Endothelial cell of umbilical vein (primary cell): ENCODE data around the gene TYRO3. TPM values are rescaled to one million over a fixed set of nuclear protein-coding genes. Genes with fewer than 3 reads are reported as not detected.

Source experiments
- BruUV-seq: library from RNA; stranded (reverse); fragments of 400-500 nt; replicated peaks from 2 replicates; lab custom pipeline; 2021; lab: Mats Ljungman, UMichigan
- CTCF ChIA-PET: fragments of 300-600, 350-600 bp; sonication (Branson Sonifier 250); formaldehyde crosslinking; loops from one replicate; lab custom pipeline; 2021; ENCODE audit warnings: antibody characterized with exemption, inconsistent platforms; lab: Charles Lee
- POLR2A ChIA-PET: fragments of 300-600, 350-600 bp; sonication (Branson Sonifier 250); formaldehyde crosslinking; loops from one replicate; lab custom pipeline; 2021; ENCODE audit warnings: antibody characterized with exemption, inconsistent platforms; lab: Charles Lee
- DNase-seq: peaks from one replicate; pipeline ENCODE4 v3.0.0-alpha.2; 2011; ENCODE audit warnings: low read depth, low spot score
- FAIRE-seq: peaks from 2 replicates; lab custom pipeline; 2011; peaks lifted over from hg19 to GRCh38; lab: Jason Lieb, UNC
- H2AFZ ChIP-seq: 2 replicates; pipeline ENCODE4 v1.6.0; 2012; ENCODE audit warnings: low read depth, low read length, control low read depth, inconsistent platforms
- H3K27ac ChIP-seq: 2 replicates; pipeline ENCODE4 v1.5.1; 2011; ENCODE audit warnings: low read depth, mild to moderate bottlenecking, control low read depth, low read length, moderate library complexity; ENCODE audit not compliant: insufficient read depth
- H3K27me3 ChIP-seq, 2 experiments: 2 replicates each; pipeline versions ENCODE4 v1.6.0 to v1.6.1; 2011; ENCODE audit warnings: low read length in 2 of 2, mixed read lengths in 1 of 2; ENCODE audit not compliant: control insufficient read depth in 2 of 2, insufficient read depth in 2 of 2
- H3K36me3 ChIP-seq, 2 experiments: 2 replicates in 1 of 2; 3 replicates in 1 of 2; pipeline ENCODE4 v1.5.1; 2011; ENCODE audit warnings: low read length in 2 of 2, mild to moderate bottlenecking in 1 of 2, moderate library complexity in 1 of 2; ENCODE audit not compliant: control insufficient read depth in 2 of 2, insufficient read depth in 2 of 2; ENCODE audit errors: extremely low read depth in 1 of 2
- H3K4me1 ChIP-seq: 3 replicates; pipeline ENCODE4 v1.5.1; 2011; ENCODE audit warnings: mild to moderate bottlenecking, low read length; ENCODE audit not compliant: control insufficient read depth, insufficient read depth; ENCODE audit errors: extremely low read depth
- H3K4me2 ChIP-seq: 2 replicates; pipeline ENCODE4 v1.6.1; 2011; ENCODE audit warnings: low read length, control low read depth, mixed read lengths; ENCODE audit not compliant: insufficient read depth
- H3K4me3 ChIP-seq, 3 experiments: fragments of 200-600 bp in 1 of 3; sonication (generic), shearing (Covaris generic) in 1 of 3; replicated peaks in 1 of 3; 2 replicates each; pipeline ENCODE4 v1.5.1; 2011 to 2016; ENCODE audit warnings: control low read depth in 3 of 3, low read length in 3 of 3, mild to moderate bottlenecking in 2 of 3, inconsistent platforms in 1 of 3, low read depth in 1 of 3, moderate library complexity in 1 of 3; ENCODE audit not compliant: insufficient read depth in 1 of 3
- H3K79me2 ChIP-seq: 2 replicates; pipeline ENCODE4 v1.6.0; 2012; ENCODE audit warnings: low read length, inconsistent platforms; ENCODE audit not compliant: control insufficient read depth, insufficient read depth
- H3K9ac ChIP-seq: replicated peaks from 2 replicates; pipeline ENCODE3; 2011; ENCODE audit warnings: low read length, control low read depth; ENCODE audit not compliant: insufficient read depth; ENCODE audit errors: extremely low read depth
- H3K9me1 ChIP-seq: replicated peaks from 3 replicates; pipeline ENCODE4 v1.6.0; 2011; ENCODE audit warnings: mild to moderate bottlenecking, low read length; ENCODE audit not compliant: control insufficient read depth, insufficient read depth; ENCODE audit errors: extremely low read depth
- H3K9me3 ChIP-seq: replicated peaks from 2 replicates; pipeline ENCODE4 v1.5.1; 2012; ENCODE audit warnings: low read length, inconsistent platforms; ENCODE audit not compliant: control insufficient read depth, insufficient read depth
- H4K20me1 ChIP-seq: replicated peaks from 2 replicates; pipeline ENCODE3; 2011; ENCODE audit warnings: mild to moderate bottlenecking, low read length; ENCODE audit not compliant: control insufficient read depth, insufficient read depth; ENCODE audit errors: extremely low read depth
- EZH2 ChIP-seq: IDR thresholded peaks from 2 replicates; pipeline ENCODE4 v1.6.1; 2012; ENCODE audit warnings: borderline replicate concordance, low read depth, mild to moderate bottlenecking, moderate library complexity, low read length, inconsistent platforms; ENCODE audit not compliant: severe bottlenecking
- FOS ChIP-seq: IDR thresholded peaks from 2 replicates; pipeline ENCODE4 v1.6.1; 2011; ENCODE audit warnings: mild to moderate bottlenecking, low read length, moderate library complexity, borderline replicate concordance; ENCODE audit not compliant: insufficient read depth
- GATA2 ChIP-seq: IDR thresholded peaks from 2 replicates; pipeline ENCODE4 v1.7.0; 2011; ENCODE audit warnings: low read depth, mild to moderate bottlenecking, moderate library complexity, mixed read lengths, low read length; ENCODE audit not compliant: insufficient read length, insufficient read depth
- JUN ChIP-seq: IDR thresholded peaks from 2 replicates; pipeline ENCODE4 v1.6.1; 2011; ENCODE audit warnings: borderline replicate concordance, low read depth; ENCODE audit not compliant: insufficient read length, insufficient read depth
- MYC ChIP-seq: IDR thresholded peaks from one replicate; pipeline ENCODE4 v1.6.1; 2011; ENCODE audit warnings: mild to moderate bottlenecking, low read depth, low read length
- POLR2A ChIP-seq: IDR thresholded peaks from 2 replicates; pipeline ENCODE4 v1.6.1; 2012; ENCODE audit warnings: low read depth, mild to moderate bottlenecking, control low read depth, low read length
- POLR2AphosphoS5 ChIP-seq: IDR thresholded peaks from 2 replicates; pipeline ENCODE4 v1.6.1; 2012; ENCODE audit warnings: low read depth, mild to moderate bottlenecking, control low read depth, low read length, moderate library complexity; ENCODE audit not compliant: insufficient read depth
- dilution Hi-C: fragments of 300-500 bp; cut with MboI; formaldehyde crosslinking; loops from one replicate; pipeline ENCODE4 v1.15.0; 2019; ENCODE audit warnings: low sequenced_read_pairs; ENCODE audit not compliant: extremely low pct_ligation_motif_present
- intact Hi-C: fragments of 100-400 bp; cut with micrococcal nuclease; formaldehyde crosslinking; loops from one replicate; pipeline ENCODE4 v1.10.0; 2022
- polyA plus RNA-seq, 4 experiments: library from polyadenylated mRNA; depleted of rRNA in 3 of 4; stranded (reverse) in 3 of 4; unstranded in 1 of 4; fragments of >200 nt; gene quantifications; 2 replicates each; pipeline versions ENCODE4 v1.2.1 to v1.2.3, GENCODE V29; 2011 to 2012; ENCODE audit warnings: missing spikeins in 1 of 4
- total RNA-seq: library from RNA; stranded (reverse); gene quantifications from 2 replicates; pipeline ENCODE4 v1.2.3, GENCODE V29; 2021
- TF ChIP-seq, protein P1 (sequence below), 2 donors: IDR thresholded peaks; 1 replicate in 1 of 2; 2 replicates in 1 of 2; pipeline ENCODE4 v1.5.1; 2011; ENCODE audit warnings: low read length in 2 of 2, mild to moderate bottlenecking in 2 of 2, moderate library complexity in 2 of 2, control low read depth in 1 of 2, inconsistent platforms in 1 of 2, low read depth in 1 of 2; ENCODE audit not compliant: insufficient read depth in 1 of 2; ENCODE audit errors: extremely low read depth in 1 of 2
- TF ChIP-seq, protein P2 (sequence below): IDR thresholded peaks from 2 replicates; pipeline ENCODE4 v1.6.1; 2011; ENCODE audit not compliant: insufficient read depth, insufficient read length

Gene TYRO3
- total and polyA plus RNA-seq, 2 donors (not counting 3 experiments of a cell fraction or from before 2014, with no cell fraction given): 14.1 to 14.5 TPM

DNA sequence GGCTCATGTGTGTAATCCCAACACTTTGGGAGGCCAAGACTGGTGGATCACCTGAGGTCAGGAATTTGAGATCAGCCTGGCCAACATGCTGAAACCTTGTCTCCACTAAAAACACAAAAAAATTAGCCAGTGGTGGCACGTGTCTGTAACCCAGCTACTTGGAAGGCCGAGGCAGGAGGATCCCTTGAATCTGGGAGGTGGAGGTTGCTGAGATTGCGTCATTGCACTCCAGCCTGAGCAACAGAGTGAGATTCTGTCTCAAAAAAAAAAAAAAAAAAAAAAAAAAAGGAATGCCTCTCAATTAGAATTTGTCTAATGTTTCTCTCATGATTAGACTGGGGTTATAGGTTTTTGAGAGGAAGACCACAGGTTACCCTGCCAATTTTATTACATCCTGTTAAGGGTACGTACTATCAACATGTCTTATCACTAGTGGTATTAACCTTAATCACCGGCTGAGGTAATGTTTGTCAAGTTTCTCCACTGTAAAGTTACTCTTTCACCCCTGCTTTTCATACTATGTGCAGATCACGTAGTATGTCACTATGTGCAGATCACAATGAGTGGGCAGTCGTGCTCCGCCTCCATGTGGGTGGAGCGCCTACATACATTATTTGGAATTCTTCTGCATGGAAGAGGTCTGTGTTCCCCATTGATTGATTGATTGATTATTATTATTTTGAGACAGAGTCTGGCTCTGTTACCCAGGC lies 8.8 kb upstream of the TYRO3 start:
- peaks cover 11% of the 10 kb centered on the region for H3K4me1 ChIP-seq
- no peaks in the 10 kb centered on the region for H4K20me1 ChIP-seq
- ChIA-PET CTCF (interaction anchor here (0.6 to 2.1 kb wide), 2 partner anchors 7 to 61 kb away, joined by 5 to 9 read pairs; no protein-coding TSS in a partner anchor), POLR2A (no interaction called here)
- DNase-seq: no peak
- no TSS peak for BruUV-seq
- no peak overlapping the region for H2AFZ ChIP-seq
- no peak overlapping the region for H3K9ac ChIP-seq
- H3K27ac ChIP-seq: no peak overlapping the region
- no peak overlapping the region for H3K4me2 ChIP-seq
- no peaks in the 10 kb centered on the region for H3K79me2 ChIP-seq
- H3K4me3 ChIP-seq: no peak overlapping the region
- H3K27me3 ChIP-seq: no peaks in the 10 kb centered on the region
- no peaks in the 10 kb centered on the region for H3K9me1 ChIP-seq
- FAIRE-seq: no peak
- TF ChIP-seq, protein P1, sequence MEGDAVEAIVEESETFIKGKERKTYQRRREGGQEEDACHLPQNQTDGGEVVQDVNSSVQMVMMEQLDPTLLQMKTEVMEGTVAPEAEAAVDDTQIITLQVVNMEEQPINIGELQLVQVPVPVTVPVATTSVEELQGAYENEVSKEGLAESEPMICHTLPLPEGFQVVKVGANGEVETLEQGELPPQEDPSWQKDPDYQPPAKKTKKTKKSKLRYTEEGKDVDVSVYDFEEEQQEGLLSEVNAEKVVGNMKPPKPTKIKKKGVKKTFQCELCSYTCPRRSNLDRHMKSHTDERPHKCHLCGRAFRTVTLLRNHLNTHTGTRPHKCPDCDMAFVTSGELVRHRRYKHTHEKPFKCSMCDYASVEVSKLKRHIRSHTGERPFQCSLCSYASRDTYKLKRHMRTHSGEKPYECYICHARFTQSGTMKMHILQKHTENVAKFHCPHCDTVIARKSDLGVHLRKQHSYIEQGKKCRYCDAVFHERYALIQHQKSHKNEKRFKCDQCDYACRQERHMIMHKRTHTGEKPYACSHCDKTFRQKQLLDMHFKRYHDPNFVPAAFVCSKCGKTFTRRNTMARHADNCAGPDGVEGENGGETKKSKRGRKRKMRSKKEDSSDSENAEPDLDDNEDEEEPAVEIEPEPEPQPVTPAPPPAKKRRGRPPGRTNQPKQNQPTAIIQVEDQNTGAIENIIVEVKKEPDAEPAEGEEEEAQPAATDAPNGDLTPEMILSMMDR (IDR thresholded peaks at IDR 0.05; ENCODE audit: extremely low read depth in 1 of 2, insufficient read depth in 1 of 2, low read depth in 1 of 2, low read length in 2 of 2): no peak
- no peak for TF ChIP-seq FOS
- H3K9me3 ChIP-seq: no peaks in the 10 kb centered on the region
- intact Hi-C loops (no loop called here), dilution Hi-C loops (no loop called here)
- H3K36me3 ChIP-seq: no peaks in the 10 kb centered on the region

DNA sequence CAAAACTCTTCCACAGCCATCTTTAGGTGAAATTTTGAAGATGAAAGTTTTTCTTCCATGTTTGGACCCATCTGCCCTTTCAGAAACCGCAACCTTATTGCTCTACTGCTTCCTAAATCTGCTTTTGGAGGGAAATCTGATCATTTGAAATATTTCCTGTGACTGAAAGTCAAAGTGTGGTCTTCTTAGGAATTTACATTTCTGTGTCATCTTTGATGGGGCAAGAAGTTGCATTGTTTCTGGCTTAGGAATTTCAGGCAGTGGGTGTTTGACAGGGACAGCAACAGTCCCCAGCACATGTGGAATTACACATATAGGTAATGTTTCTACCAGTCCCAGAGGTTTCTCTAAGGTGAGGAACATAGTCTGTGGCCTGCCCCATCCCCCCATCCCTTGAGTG lies 5.3 kb upstream of the TYRO3 start:
- no peaks in the 10 kb centered on the region for H3K27me3 ChIP-seq
- no peak for DNase-seq

More for the DNA sequence above, 5.3 kb upstream of the TYRO3 start:
- H3K27ac ChIP-seq: no peak overlapping the region
- no peak overlapping the region for H3K4me3 ChIP-seq
- H3K9me1 ChIP-seq: no peaks in the 10 kb centered on the region
- ChIA-PET POLR2A (no interaction called here), CTCF (interaction anchor here (1.4 kb wide), 1 partner anchor 88 kb away, joined by 6 read pairs; no protein-coding TSS in a partner anchor)
- no peak overlapping the region for H3K4me2 ChIP-seq
- peaks cover 20% of the 10 kb centered on the region for H3K4me1 ChIP-seq
- no peak overlapping the region for H2AFZ ChIP-seq
- no peak for TF ChIP-seq EZH2
- TF ChIP-seq, protein P2, sequence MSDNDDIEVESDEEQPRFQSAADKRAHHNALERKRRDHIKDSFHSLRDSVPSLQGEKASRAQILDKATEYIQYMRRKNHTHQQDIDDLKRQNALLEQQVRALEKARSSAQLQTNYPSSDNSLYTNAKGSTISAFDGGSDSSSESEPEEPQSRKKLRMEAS: no peak
- no peak for TF ChIP-seq FOS
- TF ChIP-seq MYC: no peak
- no peak for TF ChIP-seq JUN
- TF ChIP-seq, protein P1 (IDR thresholded peaks at IDR 0.05; ENCODE audit: extremely low read depth in 1 of 2, insufficient read depth in 1 of 2, low read depth in 1 of 2, low read length in 2 of 2): no peak
- no peak for TF ChIP-seq POLR2AphosphoS5
- TF ChIP-seq GATA2: no peak
- no peak for TF ChIP-seq POLR2A
- H4K20me1 ChIP-seq: no peaks in the 10 kb centered on the region
- H3K79me2 ChIP-seq: no peaks in the 10 kb centered on the region
- no TSS peak for BruUV-seq
- no peak for FAIRE-seq
- dilution Hi-C loops (no loop called here), intact Hi-C loops (no loop called here)
- no peaks in the 10 kb centered on the region for H3K9me3 ChIP-seq
- no peak overlapping the region for H3K9ac ChIP-seq
- no peaks in the 10 kb centered on the region for H3K36me3 ChIP-seq
